Fibroblast of mammary gland (primary cell): Measurements from ENCODE around the gene ZIC4.

ENCODE experiments used
- DNase-seq: peaks from one replicate; pipeline ENCODE4 v3.0.0-alpha.2; 2010; ENCODE audit warnings: low read depth
- H3K4me3 ChIP-seq: 2 replicates; pipeline ENCODE4 v1.5.1; 2011; ENCODE audit warnings: low read depth, mild to moderate bottlenecking, low read length, moderate library complexity; ENCODE audit not compliant: control insufficient read depth
- TF ChIP-seq, protein P1 (sequence below): conservative IDR thresholded peaks from 2 replicates; pipeline ENCODE4 v1.5.1; 2011; ENCODE audit warnings: low read depth, low read length, inconsistent platforms; ENCODE audit not compliant: control insufficient read depth, insufficient read depth

Gene ZIC4

DNA sequence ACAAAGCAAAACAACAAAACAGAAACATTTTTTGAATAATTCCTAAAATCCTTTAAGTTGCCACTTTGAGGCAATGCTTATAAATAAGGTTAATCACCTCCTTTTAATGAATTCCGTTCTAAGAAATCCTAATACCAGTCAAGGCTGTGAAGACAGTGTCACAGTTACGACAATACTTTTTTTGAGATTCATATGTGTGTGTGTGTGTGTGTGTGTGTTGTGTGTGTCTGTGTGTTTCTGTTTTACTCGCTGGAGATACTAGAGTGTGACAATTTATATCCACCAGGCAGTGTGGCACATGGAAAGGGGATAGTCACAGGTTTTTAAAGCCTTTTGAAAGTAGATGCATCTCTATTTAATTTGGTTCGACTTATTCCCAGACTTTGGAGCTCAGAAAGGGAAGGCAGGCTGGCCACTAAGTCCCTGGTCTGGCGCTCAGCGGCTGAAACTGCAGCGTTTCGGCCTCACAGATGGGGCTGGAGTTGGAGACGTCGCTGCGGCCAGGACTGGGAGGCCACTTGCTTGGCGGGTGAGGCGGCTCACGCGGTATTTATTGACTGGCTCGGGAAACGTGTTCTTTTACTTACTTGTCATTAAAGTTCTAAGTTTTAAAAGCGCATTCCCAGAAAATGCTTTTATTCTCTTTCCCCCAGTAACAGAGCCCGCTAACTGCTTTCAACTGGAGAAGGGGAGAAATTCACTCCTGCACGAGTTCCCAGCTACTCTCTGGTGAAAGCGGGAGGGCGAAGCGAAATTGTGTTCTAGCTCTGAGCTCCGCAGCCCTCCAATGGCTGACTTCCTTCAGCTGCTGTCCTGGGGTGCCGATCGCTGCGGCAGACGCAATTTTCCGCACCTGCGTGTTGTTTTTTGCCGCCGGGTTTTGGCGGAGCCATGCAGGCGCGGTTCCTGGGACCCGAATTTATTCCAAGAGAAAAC, 16.5 kb upstream of the ZIC4 start:
- H3K4me3 ChIP-seq = no peak overlapping the region
- no peak for DNase-seq
- TF ChIP-seq, protein P1, sequence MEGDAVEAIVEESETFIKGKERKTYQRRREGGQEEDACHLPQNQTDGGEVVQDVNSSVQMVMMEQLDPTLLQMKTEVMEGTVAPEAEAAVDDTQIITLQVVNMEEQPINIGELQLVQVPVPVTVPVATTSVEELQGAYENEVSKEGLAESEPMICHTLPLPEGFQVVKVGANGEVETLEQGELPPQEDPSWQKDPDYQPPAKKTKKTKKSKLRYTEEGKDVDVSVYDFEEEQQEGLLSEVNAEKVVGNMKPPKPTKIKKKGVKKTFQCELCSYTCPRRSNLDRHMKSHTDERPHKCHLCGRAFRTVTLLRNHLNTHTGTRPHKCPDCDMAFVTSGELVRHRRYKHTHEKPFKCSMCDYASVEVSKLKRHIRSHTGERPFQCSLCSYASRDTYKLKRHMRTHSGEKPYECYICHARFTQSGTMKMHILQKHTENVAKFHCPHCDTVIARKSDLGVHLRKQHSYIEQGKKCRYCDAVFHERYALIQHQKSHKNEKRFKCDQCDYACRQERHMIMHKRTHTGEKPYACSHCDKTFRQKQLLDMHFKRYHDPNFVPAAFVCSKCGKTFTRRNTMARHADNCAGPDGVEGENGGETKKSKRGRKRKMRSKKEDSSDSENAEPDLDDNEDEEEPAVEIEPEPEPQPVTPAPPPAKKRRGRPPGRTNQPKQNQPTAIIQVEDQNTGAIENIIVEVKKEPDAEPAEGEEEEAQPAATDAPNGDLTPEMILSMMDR = no peak

DNA sequence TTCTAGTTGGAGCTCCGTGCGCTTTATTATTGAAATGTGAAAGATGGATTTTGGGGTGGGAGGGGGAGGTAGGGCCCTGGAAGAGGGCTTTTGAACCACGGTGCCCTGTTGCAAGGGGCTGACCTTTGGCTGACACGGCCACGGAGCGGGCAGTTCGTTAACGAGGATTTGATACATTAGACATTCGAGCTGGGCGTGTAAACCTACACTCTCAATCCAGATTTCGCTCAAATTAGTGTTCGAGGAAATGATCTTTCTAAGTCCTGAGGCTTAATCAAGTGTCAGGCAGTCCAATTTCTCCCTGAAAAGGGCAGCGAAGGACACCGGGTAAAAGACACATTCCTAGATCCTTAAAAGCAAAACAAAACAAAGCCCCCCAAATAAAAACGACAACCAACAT, 15.9 kb upstream of the ZIC4 start:
- TF ChIP-seq, protein P1 = no peak
- H3K4me3 ChIP-seq = no peak overlapping the region
- DNase-seq = no peak

DNA sequence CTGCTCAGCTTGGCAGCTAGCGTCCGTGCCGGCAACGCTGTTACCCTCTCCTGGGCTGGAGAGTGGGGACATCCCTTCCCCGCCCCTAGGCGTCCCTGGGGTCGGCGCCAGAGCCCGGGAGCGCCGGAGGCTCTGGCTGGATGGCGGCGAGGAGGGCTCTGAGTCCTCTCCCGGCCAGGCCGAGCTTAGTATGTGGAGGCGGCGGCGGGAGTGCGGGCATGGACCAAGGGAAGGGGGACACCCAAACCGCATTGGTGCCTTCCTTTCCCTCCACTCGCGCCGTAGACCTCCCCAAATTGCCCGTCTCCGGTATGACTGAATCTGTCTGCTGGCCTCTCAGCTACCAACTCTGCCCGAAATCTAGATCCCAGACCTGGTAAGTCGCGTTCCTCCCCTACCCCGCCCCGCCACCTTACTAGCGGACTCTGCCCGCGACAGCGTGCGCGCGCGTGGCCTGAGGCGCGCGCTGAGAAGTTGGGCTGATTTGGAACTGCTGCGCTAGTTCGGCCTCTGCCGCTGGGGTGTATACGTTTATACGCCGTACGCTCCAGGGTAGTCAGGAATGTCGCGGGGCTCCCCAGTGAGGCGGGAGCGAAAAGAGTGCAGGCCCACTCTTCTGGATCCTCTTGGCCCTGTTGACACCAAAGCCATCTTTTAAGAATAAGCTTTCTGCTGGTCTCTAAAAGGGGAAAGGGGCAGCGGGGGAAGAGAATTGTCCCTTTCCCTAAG, 15.0 kb upstream of the ZIC4 start:
- TF ChIP-seq, protein P1 = no peak
- no peak overlapping the region for H3K4me3 ChIP-seq
- DNase-seq = no peak

DNA sequence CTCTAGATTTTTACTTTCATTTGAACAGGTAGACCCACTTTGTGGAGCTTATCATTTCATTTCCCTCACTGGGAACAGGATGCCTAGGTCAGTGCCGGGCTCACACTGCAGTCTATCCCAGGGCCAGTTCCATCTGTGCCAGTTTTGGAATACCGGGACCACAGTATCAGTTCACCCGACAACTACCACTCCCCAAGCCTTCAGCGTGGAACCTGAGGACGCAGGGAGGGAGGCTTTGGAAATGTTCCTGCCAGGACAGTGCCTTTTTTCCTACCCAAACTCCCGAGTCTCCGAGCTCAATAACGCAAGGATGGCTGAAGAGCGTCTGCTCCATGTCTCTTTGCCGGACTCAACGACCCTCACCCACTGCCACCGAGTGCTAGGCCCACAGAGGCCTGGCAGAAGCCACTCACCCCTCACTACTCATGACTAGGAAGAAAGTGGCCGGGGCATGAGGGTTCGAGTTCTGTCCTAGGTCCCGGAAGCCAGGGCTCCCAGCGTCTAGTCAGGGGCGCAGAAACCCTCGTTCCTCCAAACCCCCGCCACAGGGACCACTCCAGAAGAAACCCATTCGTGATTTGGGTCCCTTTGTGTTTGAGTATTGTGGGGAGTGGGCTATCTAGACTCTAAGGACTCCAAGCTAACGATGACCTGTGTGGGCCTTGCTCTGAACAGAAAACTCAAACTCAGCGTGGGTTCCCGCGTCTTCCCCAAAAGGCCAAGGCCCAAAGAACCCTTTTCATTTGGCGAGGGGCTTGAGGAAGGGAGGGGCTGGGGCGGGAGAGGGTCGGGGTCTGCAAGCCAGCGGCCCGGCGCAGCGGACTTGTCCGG, 14.2 kb upstream of the ZIC4 start:
- no peak for DNase-seq
- TF ChIP-seq, protein P1 = no peak
- no peak overlapping the region for H3K4me3 ChIP-seq

DNA sequence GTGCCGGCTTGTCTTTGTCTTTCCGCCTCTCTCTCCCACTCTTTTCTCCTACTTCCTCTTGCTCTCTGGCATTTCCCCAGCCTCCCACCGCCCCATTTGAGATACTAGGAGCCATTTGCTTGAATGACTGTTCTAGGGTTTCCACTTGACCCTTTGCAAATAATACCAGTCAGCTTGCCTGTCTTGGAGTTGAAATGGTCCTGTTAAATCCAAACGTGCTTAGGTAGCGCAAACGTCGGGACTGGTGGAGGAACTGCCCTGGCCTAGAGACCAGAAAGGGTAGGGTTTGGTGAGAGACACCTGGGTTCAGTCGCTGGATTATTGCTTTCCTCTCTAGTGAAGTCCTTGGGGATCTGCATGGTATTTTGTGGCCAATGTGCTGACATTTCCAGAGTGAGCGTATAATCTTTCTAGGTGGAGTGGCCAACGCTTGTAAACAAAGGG, 13.5 kb upstream of the ZIC4 start:
- TF ChIP-seq, protein P1 = no peak
- DNase-seq = no peak
- H3K4me3 ChIP-seq = no peak overlapping the region
